GM23248 (cell line): ENCODE results near the gene NXPH2.

Experiments used
- EZH2 ChIP-seq: fragments of 200-600 bp; sonication (generic); IDR thresholded peaks from 2 replicates; pipeline ENCODE4 v1.6.1; 2018; ENCODE audit warnings: antibody characterized with exemption, mild to moderate bottlenecking; ENCODE audit not compliant: insufficient read depth, poor library complexity, severe bottlenecking
- EZH2phosphoT487 ChIP-seq: fragments of 200-600 bp; sonication (generic); IDR thresholded peaks from 2 replicates; pipeline ENCODE4 v1.6.1; 2018; ENCODE audit warnings: antibody characterized with exemption, moderate library complexity, mild to moderate bottlenecking, low read depth; ENCODE audit not compliant: insufficient read depth

GRCh38 chr2:138742441-138743057, 37.6 kb downstream of the NXPH2 start:
- TF ChIP-seq EZH2phosphoT487 = no peak
- no peak for TF ChIP-seq EZH2
